Stimulated activated CD8-positive, alpha-beta memory T cell treated with anti-CD3 and anti-CD28 coated beads, Interleukin-4, amount 100 ng/mL, for 24 hours (primary cell): ENCODE measurements around the gene CDC26.
A peak's percentile ranks its signal among the peaks of the same experiment; 100 is the strongest.
"Not testable (repeated sequence)": the region's sequence is repeated elsewhere in the genome, so short reads cannot be mapped to it uniquely, and the experiment has no call there.

Source experiments
- DNase-seq: peaks from one replicate; pipeline ENCODE4 v3.0.0-alpha.2; 2020; ENCODE audit warnings: low read depth

Gene CDC26

DNA sequence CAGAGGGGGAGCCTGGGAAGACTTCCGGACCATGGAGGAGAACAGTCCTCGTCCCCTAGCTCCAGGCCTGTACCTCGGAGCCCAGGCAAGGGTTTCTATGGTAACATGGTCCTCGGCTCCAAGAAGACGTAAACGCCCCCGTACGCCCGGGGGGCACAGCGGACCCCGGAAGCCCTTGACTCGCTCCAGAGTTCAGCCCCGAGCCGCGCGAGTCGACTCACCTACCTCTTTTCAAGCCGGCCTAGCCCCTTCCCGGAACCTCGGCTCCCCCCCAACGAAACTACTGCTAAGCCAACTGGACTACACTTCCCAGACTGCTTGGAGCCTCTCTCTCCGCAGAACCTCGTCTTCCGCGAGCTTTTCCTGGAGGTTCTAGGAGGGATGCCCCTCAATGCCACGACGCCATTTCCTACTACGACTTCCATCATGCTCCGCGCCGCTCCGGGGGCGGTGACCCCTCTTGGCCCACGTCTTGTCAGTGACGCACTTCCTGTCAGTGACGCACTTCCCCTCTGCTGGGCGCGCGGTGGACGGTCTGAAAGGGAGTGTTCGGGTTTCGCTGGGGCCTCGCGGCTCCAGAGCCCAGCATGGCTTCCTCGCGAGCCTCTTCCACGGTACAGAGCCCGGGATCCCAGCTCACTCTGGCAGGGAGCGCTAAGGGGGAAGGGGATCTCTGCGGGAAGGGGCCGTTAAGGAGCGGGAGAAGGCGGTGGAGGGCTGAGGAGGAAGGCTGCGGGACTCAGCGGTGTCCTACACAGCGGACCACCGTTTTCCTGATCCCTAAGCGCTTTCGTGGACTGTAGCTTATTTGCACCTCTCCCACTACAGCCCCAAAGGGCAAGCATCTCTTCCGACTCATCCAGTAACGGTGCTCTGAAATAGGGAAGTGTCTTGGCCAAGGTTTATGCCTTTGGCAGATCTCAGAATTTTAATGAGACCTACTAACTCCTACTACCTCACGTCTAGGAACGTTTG, at the start of gene CDC26, which contains the start of gene PRPF4:
Gene CDC26 (minus strand): TSS at position 416 of the 975 bp plus-strand sequence. CDS start 3,065 bp downstream, outside the sequence.
Gene PRPF4 (plus strand): TSS at position 502 of the 975 bp plus-strand sequence. CDS start 86 bp downstream, at position 588.
- peak; percentile 95 for DNase-seq

DNA sequence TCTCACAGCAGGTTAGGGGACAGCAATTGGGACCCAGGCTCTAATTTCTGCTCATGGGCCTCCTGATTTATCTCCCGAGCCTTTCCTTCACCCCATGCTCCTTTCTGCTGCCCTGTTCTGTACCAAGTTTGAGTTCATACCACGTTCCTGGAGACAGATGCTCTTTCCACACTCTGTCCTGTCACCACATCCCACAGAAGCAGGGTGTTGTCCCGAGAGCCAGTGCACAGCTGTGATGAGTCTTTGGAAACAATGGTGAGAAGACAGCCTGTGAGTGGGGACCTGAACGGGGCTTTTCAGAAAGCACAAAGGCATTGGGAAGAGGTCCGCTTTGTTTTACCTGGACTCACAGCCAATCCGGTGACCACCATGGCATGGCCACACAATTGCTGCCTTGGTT, 47.3 kb upstream of the CDC26 start:
- no peak for DNase-seq

DNA sequence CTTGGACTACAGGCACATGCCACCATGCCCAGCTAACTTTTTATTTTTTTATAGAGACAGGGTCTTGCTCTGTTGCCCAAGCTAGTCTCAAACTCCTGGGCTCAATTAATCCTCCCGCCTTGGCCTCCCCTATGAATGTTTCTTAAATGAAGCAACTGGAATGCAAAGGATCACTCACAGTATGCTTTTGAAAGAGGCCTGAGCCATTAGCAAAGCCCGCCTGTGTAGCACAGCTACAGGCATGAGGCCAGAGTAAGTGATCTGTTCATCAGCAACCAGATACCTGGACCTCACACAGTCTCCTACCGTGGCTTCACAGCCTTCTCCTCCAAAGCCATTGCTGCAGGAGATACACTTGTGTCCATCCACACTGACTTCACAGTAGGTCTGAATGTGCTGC, 44.7 kb upstream of the CDC26 start:
- no peak for DNase-seq

DNA sequence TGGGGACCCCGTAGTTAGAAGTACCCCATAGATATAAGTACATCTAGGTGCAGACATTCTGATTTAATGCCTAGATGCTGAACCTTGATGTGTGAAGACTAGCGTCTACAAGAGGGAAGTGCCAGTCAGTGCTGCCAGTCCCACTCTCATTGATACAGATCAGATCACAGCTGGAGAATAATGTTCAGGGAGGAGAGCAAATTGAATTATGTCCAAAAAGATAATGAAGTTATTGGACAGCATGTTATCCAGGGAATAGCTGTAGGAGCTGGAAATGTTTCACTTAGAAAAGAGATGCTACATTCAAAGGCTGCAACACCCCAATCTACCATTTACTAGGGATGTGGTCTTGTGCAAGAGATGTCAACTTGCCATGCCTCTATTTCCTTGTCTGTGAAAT, 43.7 kb upstream of the CDC26 start:
- no peak for DNase-seq

DNA sequence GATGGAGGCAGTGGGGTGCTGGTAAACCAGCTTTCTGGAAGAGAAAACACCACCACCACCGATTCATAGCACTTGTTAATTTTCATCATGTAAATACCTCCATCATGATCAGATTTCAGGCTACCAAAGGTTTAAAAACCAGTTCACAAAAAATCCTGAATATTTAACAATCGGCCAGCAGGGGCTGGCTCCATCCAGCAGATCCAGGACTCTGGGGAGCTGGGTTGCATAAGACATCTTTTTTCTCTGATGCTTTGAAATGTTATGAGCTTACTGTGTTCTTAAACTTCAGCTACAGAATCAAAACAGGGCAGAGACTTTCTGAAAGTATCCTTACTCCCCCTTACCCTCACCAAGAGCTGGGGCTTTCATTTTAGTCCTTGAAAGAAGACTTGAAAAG, 42.4 kb upstream of the CDC26 start:
- DNase-seq = no peak

DNA sequence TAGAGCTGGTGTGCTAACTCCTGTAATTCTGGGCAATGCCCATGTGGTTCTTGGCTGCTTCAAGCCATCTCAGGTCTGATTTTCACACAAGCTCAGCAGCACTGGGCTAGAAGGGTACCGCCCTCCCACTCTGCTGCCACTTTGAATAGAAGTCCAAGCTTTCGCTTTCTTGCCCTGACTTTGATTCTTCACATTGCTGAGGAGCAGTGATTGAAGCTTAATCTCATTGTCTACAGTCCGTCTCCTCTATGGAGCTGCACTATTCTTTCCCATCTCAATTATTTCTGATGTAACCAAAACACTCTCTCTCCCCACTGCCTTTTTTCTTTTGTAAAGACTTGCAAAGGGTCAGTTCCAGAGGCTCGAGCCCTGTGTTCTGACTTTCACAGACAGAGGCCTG, 40.7 kb upstream of the CDC26 start:
- no peak for DNase-seq

DNA sequence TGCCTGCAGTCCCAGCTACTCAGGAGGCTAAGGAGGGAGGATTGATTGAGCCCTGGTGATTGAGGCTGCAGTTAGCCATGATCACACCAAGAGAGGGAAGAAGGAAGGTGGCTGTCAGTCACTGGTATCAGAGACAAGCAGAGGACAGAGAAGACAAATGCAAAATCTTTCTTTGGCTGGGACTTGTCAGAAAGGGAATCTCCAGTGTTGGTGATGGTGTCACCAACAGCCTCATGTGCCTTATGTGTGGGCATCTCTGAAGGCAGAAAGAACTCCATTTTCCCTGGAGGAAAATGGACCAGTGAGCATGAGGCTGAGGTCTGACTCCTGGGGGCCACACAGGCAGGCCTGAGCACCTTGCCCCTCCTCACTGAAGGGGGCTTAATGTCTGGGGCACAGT, 39.9 kb upstream of the CDC26 start:
- DNase-seq = no peak

DNA sequence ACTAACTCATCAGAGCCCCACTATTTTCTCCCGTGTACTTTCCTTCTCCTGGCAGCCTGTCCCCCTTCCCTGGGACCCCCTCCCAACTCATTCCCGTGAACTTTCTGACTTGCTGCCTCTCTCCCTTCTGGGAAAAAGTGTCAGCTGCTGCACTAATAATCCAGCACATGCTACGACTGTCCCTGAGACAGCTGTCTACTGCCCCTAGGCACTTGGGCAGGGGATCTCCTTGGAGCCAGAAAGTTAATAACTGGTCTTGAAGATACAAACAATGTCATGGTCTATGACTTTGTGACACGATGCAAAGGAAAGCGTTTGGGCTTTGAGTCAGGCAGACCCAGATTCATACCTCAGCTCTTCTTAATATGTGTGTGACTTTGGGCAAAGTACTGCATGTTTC, 37.9 kb upstream of the CDC26 start:
- DNase-seq = no peak

DNA sequence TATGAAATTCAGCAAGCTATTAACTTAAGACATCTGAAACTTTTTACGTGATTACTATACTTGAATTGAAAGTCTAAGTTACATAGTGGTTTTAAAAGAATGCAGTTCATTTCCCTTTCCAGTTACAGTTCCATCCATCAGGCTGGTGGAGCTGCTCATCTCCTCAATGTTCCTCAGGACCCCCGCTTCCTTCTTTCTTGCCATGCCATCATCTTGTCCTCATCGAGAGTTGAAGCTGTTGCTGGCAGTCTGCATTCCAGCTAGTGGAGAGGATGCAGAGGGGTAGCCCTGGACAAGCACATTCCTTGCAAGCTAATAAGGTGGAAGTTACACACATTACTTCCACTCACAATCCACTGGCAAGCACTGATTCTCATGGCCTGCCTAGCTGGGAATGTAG, 36.6 kb upstream of the CDC26 start:
- no peak for DNase-seq

DNA sequence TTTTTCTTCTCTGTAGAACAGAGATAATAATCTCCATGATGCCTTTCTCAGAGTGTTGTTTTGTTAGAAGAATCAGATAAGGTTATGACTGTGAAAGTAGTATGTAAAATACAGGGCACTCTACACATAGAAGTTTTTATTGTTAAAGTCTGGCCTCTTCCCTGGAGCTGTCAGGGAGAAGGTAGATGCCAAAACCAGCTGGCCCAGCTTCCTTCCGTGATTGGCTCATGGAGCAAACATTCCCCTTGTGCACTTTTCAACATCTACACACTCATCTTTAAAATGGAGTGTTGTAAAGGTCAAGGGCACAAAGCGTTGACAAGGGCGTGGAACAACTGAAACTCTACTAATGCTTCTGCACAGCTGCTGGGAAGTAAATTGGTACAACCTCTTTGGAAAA, 35.2 kb upstream of the CDC26 start:
- DNase-seq = no peak

DNA sequence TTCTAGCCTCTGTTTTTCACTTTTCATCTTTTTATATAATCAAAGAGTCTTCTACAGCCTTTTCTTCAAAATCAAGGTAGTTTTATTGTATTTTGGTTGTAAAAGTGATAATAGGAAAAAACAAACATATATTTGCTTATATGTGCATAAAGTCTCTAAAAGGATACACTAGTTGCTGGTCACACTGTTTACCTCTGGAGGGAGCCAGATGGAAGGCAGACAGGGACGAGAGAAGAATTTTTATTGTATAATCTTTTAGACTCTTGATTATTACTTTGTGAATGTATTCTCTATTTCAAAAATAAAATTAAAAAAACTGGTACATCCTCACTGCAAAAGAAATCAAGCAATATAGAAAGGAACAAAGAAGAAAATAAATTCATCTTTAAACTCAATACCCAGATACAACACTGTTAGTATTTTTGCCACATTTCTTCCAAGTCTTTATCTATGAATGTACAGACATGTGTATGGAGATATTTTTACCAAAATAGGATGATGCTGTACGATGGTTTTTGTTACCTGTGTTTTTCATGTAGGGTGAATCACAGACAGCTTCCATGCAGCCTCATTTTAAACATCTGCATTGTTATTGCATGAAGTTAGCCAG, 33.9 kb upstream of the CDC26 start:
- no peak for DNase-seq

DNA sequence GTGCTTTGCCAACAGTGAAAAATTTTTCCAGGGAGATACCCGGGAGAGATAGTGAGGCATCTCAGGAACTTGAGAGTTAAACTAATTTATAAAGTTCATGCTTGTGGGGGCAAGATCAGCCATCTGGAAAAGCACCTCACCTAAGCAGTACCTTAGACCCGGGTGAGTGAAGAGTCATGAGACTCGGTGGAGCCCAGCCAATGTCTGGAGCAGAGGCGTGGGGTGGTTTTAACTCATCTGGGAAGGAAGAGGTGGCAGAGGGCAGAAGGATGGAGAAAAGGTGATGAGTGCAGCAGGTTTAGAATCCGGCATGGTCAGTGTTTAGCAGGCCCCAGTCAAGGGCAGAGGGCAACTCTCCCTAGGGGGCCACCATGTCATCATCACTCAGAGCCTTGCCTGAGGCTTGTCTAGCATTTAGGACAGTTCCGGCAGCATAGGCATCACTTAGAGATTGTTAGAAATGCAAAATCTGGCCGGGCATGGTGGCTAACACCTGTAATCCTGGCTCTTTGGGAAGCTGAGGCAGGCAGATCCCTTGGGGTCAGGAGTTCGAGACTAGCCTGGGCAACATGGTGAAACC, 32.1 kb upstream of the CDC26 start:
- no peak for DNase-seq

DNA sequence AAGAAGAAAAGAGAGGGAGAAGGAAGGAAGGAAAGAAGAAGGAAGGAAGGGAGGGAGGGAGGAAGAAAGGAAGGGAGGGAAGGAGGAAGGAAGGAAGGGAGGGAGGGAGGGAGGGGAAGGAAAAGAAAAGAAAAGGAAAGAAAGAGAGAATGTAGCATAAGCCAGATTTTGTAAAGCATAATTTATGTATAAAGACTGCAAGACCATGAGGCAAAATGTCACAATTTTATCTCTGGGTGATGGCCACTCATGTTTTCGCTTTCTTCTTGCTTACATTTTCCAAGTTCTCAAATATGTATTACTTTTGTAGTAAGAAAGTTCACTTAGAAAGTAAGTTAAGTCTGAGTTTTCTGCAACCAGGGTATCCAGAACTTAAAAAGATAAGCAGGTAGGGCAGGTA, 31.2 kb upstream of the CDC26 start:
- no peak for DNase-seq

DNA sequence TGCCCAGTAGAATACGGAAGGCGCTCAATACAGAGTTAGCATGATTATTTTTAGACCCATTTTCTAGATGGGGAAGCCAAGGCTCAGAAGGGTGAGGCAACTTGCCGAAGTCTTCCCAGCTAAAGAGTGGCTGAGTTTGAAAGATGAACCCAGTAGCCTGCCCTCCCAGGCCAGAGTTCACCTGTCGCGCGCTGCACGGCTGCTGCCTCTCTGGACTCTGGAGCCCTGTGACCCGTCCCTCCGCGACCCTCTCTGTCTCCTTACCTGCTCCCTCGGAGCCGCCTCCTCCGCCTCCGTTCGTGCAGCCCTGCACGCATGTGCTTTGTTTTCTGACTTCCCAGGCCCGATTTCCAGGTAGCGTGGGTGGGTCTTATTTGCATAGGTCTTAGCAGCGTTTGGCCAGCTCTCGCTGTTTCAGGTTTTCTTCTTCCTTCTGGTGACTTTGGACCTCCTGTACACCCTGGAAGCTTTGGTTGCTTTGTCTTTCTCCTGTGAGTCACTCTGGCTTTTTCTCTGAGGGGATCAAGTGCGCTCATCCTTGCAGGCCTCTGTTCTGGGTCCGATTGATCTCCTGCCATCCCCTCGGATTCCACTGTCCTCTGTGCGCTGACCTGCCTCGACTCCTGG, 27.5 kb upstream of the CDC26 start, which contains the start of gene RNF183:
Gene RNF183 (minus strand): TSS at position 585 of the 627 bp plus-strand sequence. CDS start 5,192 bp downstream, outside the sequence.
- no peak for DNase-seq

DNA sequence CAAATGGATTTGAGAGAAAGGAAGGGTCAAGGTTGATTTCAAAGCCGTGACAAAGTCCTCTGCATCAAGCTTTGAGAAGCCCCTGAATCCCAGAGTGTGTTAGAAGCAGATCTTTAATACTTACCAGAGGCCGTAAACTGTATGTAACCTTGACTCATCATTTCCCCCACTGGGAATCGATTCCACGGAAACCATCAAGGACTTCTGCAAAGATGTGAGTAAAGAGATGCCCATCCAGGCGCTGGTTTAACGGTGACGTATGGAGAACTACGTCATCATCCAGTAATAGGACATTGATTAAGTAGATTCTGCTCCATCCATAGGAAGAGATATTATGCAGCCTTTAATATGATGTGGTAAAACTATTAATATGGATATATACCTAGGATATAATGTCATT, 26.2 kb upstream of the CDC26 start:
- no peak for DNase-seq

DNA sequence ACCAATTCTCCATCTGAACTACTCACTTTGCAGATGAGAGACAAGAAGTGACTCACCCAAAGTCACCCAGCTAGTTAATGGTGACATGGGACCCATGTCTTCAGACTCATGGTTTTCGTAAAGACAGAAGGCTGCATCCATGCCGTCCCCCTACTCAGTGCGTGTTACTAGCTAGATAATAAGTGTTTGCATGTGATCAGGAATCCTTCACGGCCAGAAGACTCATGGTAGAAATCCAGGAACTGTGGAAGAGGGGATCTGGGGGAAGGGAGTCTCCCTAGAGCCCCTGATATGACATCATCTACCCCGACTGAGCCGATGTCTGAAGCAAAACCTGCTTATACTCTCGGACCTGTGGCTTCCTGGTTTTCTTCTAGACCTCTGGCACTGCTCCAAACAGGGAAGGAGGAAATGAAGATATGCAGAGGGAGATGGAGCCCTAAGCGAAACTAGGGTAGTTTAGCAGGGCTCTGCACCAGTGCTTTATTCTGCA, 24.5 kb upstream of the CDC26 start:
- no peak for DNase-seq

DNA sequence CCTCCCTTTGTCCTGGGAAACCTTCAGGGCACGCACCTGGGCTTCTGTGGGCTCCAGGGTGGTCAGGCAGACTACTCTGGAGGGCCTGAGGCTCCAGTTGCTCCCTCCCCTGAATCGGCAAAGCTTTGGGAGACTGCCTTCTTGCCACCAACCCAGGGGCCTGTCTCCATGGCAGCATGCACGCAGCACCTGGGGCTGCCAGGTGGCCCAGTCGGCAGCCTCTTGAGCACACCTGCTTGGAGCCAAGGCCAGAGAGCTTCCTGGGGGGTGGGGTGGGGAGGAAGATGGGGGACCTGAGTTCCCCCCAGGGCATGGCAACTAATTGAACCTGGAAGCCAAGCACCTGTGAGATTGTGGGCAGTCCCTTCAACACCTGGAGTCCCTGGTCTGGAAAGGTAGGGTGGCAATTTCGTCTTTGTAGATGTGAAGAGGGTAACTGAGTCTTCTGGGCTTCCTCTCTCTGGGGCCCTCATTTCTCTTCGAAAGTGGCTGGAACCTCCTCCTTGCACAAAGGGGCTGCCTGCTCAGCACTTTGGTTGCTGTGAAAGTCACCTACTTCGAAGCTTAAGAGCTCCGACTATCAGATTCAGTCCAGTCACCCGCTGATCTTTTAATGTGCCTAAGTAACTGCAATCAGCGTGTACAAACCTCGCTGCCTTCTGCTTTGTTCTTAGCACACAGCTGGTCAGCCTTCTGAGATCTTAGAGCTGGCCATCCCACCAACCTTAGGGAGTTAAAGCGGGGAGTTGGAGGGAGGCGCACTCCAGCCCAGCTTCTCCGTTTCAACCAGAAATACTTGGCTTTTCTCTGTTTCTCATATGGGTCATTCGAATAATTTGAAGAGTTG, 23.8 kb upstream of the CDC26 start:
- DNase-seq = no peak

DNA sequence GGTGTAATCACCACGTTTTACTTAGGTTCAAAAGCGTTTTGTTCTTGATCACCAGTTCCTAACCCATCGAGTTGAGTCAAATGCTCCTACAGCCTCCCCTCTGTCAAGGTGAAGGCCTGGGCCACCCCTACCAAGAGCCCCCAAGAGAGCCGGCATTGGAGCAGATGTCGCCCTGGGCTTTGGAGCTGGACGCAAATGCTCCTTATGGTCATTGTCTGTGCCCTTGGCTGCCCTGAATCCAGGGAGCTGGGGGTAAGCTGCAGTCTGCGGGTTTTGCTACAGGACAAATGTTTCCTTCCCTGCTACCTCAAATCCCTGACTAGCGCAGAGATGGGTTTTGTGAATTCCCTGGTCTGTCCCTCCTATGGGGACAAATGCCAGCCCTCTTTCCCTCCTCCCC, 22.9 kb upstream of the CDC26 start:
- DNase-seq = no peak

DNA sequence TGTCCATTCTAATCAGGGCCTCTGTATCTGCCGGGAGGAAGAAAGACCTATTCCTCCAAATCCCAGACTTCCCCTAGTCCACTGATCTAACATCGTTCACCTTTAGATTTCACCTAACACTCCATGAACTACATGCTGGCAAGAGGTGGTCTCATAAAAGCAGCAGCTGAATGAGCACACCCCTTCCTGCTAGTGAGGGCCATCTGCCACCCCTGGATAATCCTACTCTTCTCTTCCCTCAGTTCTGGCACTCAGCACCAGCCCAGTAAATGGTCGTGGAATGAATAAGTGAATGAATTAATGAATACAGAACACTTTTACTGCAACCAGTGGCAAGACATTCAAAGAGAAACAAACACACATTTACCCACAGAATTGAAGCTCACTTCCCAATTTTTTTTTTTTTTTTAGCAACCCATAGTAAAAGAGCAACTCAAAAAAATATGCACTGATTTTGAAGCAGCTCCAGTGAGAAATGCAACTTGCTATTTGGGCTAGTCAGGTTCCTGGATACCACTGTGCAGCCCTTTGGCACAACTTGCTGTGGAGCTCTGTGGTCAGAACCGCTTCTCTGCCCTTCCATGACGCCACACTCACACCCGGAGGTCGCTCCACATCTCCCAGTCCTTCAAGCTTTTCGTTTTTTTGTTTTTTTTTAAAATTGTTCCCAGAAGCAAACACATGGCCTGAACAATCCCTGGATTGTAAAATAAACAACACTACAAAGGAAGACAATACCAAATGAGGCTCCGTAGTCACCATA, 21.6 kb upstream of the CDC26 start:
- DNase-seq = no peak

DNA sequence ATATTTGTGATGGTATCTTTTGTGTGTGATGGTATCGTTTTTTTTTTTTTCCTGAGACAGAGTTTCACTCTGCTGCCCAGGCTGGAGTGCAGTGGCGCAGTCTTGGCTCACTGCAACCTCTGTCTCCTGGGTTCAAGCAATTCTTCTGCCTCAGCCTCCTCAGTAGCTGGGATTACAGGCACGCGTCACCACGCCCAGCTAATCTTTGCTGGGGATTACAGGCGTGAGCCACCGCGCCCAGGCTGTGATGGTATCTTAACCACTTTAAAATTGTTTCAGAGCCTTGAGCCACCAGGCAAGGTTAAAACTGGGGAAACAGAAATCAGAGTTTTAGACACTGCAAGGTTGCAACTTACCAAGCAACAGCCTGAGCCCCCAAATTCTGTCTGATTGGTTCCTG, 20.9 kb upstream of the CDC26 start:
- not testable (repeated sequence) for DNase-seq
